Gastrocnemius medialis (tissue), 4 donors: ENCODE measurements around the gene LARGE1.

ENCODE experiments used
- POLR2A ChIP-seq, 2 donors: fragments of 450-650 bp; IDR thresholded peaks; one replicate each; pipeline ENCODE4 v1.6.1; 2017; ENCODE audit warnings: antibody characterized with exemption in 2 of 2, mild to moderate bottlenecking in 2 of 2, moderate library complexity in 2 of 2
- TF ChIP-seq, protein P1 (sequence below), 5 experiments: fragments of 450-650 bp in 3 of 5; fragments of 200-600 bp in 2 of 5; sonication (generic) in 2 of 5; IDR thresholded peaks in 4 of 5; conservative IDR thresholded peaks in 1 of 5; 1 replicate in 4 of 5; 2 replicates in 1 of 5; pipeline ENCODE4 v1.5.1; 2016 to 2019; ENCODE audit warnings: antibody characterized with exemption in 5 of 5, mild to moderate bottlenecking in 3 of 5, moderate library complexity in 3 of 5

DNA sequence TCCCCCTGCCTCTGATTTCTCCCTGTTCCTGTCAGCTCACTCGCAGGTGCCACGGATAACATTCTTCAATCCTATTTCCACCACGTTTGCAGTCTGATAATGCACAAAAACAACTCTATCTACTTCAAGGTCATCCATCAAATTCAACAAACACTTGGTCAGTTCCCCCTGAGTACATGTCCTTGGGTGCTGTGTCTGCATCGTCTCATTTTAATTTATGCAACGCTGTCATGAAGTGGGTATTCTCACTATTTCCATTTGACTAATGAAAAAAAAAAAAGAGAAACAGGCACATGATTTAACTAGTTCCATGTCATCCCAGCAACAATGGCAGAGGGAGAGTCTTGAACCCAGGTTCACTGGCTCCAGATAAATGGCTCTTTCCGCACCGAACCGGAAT lies 262.6 kb downstream of the LARGE1 start:
- no peak for TF ChIP-seq POLR2A (IDR thresholded peaks at IDR 0.05)
- TF ChIP-seq, protein P1, sequence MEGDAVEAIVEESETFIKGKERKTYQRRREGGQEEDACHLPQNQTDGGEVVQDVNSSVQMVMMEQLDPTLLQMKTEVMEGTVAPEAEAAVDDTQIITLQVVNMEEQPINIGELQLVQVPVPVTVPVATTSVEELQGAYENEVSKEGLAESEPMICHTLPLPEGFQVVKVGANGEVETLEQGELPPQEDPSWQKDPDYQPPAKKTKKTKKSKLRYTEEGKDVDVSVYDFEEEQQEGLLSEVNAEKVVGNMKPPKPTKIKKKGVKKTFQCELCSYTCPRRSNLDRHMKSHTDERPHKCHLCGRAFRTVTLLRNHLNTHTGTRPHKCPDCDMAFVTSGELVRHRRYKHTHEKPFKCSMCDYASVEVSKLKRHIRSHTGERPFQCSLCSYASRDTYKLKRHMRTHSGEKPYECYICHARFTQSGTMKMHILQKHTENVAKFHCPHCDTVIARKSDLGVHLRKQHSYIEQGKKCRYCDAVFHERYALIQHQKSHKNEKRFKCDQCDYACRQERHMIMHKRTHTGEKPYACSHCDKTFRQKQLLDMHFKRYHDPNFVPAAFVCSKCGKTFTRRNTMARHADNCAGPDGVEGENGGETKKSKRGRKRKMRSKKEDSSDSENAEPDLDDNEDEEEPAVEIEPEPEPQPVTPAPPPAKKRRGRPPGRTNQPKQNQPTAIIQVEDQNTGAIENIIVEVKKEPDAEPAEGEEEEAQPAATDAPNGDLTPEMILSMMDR (IDR thresholded peaks at IDR 0.05 in 4 of 5, conservative IDR thresholded peaks at IDR 0.05 in 1 of 5): no peak
